Umbilical cord (tissue), 2 donors: ENCODE data around the gene ELAC2. TPM values are rescaled to one million over a fixed set of nuclear protein-coding genes. Genes with fewer than 3 reads are reported as not detected.
A peak's percentile ranks its signal among the peaks of the same experiment; 100 is the strongest.

Source experiments
- DNase-seq: peaks from one replicate; pipeline ENCODE4 v3.0.0-alpha.2; 2015; ENCODE audit warnings: low spot score
- total RNA-seq: library from RNA; depleted of rRNA; stranded (reverse); fragments of >200 nt; gene quantifications from one replicate; pipeline ENCODE4 v1.2.3, GENCODE V29; 2014; ENCODE audit warnings: low replicate concordance; ENCODE audit not compliant: insufficient read depth

The ELAC2 gene
- total RNA-seq, result 25.0 TPM

GRCh38 chr17:13017655-13018459 lies at the start of gene ELAC2:
Gene ELAC2, minus strand, starts transcription at chr17:13018027. Its CDS starts 80 bp downstream, at chr17:13017947.
- peak; percentile 99 for DNase-seq

- peak; percentile 92 for DNase-seq
Measured at GRCh38 chr17:13065032-13065431, 47.2 kb upstream of the ELAC2 start.

GRCh38 chr17:13055131-13055530 lies 37.3 kb upstream of the ELAC2 start:
- no peak for DNase-seq

- DNase-seq, result no peak
Measured at GRCh38 chr17:13054666-13055065, 36.8 kb upstream of the ELAC2 start.

GRCh38 chr17:13051915-13052314 lies 34.1 kb upstream of the ELAC2 start:
- no peak for DNase-seq

- no peak for DNase-seq
Measured at GRCh38 chr17:13047011-13047606, 29.3 kb upstream of the ELAC2 start.

- no peak for DNase-seq
Measured at GRCh38 chr17:13046361-13046760, 28.5 kb upstream of the ELAC2 start.

GRCh38 chr17:13044572-13045065 lies 26.8 kb upstream of the ELAC2 start:
- DNase-seq, result no peak

- no peak for DNase-seq
Measured at GRCh38 chr17:13038931-13039665, 21.3 kb upstream of the ELAC2 start.

GRCh38 chr17:13036751-13037150 lies 18.9 kb upstream of the ELAC2 start:
- no peak for DNase-seq

- DNase-seq, result no peak
Measured at GRCh38 chr17:13035420-13035819, 17.6 kb upstream of the ELAC2 start.

- peak; percentile 13 for DNase-seq
Measured at GRCh38 chr17:13031718-13032350, 14.0 kb upstream of the ELAC2 start.

GRCh38 chr17:13030459-13031300 lies 12.9 kb upstream of the ELAC2 start:
- DNase-seq, result peak; percentile 51

- DNase-seq, result no peak
Measured at GRCh38 chr17:13030056-13030455, 12.2 kb upstream of the ELAC2 start.

- no peak for DNase-seq
Measured at GRCh38 chr17:13029340-13029739, 11.5 kb upstream of the ELAC2 start.

- no peak for DNase-seq
Measured at GRCh38 chr17:13027246-13027645, 9.4 kb upstream of the ELAC2 start.

- DNase-seq, result no peak
Measured at GRCh38 chr17:13025687-13026086, 7.9 kb upstream of the ELAC2 start.

GRCh38 chr17:13025258-13025627 lies 7.4 kb upstream of the ELAC2 start:
- no peak for DNase-seq

- peak; percentile 65 for DNase-seq
Measured at GRCh38 chr17:13024526-13025257, 6.9 kb upstream of the ELAC2 start.

- no peak for DNase-seq
Measured at GRCh38 chr17:13024016-13024415, 6.2 kb upstream of the ELAC2 start.
